A549 (cell line): ENCODE results near the gene BGN.

ENCODE experiments used
- EHMT2 ChIP-seq: fragments of 200-600 bp; sonication (generic); IDR thresholded peaks from 2 replicates; pipeline ENCODE4 v1.6.1; 2016; ENCODE audit warnings: antibody characterized with exemption, low read depth, mild to moderate bottlenecking, moderate library complexity
- ELK1 ChIP-seq: fragments of 150-350 bp; IDR thresholded peaks from 2 replicates; pipeline ENCODE4 v1.6.1; 2014; ENCODE audit warnings: low read depth, mild to moderate bottlenecking, low read length
- KDM5A ChIP-seq: fragments of 200-600 bp; sonication (generic); IDR thresholded peaks from 2 replicates; pipeline ENCODE4 v1.6.1; 2016; ENCODE audit warnings: antibody characterized with exemption, mild to moderate bottlenecking
- MAFK ChIP-seq: fragments of 450-650 bp; IDR thresholded peaks from 2 replicates; pipeline ENCODE4 v1.6.1; 2014; ENCODE audit not compliant: partially characterized antibody
- NFE2L2 ChIP-seq: fragments of 150-350 bp; conservative IDR thresholded peaks from 2 replicates; pipeline ENCODE4 v1.6.1; 2014; ENCODE audit warnings: low read length
- POLR2A ChIP-seq: IDR thresholded peaks from 2 replicates; pipeline ENCODE4 v1.6.1; 2012; ENCODE audit warnings: mild to moderate bottlenecking, low read length
- ZSCAN20 ChIP-seq: fragments of 250-450 bp; sonication (Bioruptor Pico); IDR thresholded peaks from 2 replicates; pipeline ENCODE4 v1.8.0; 2022; ENCODE audit warnings: mild to moderate bottlenecking, moderate library complexity
- TF ChIP-seq, protein P1 (sequence below): fragments of >200 bp; sonication (Bioruptor Twin); formaldehyde crosslinking; IDR thresholded peaks from 3 replicates; pipeline ENCODE4 v1.5.1; 2016

GRCh38 chrX:153482376-153483015 lies 12.3 kb upstream of the BGN start:
- TF ChIP-seq, protein P1, sequence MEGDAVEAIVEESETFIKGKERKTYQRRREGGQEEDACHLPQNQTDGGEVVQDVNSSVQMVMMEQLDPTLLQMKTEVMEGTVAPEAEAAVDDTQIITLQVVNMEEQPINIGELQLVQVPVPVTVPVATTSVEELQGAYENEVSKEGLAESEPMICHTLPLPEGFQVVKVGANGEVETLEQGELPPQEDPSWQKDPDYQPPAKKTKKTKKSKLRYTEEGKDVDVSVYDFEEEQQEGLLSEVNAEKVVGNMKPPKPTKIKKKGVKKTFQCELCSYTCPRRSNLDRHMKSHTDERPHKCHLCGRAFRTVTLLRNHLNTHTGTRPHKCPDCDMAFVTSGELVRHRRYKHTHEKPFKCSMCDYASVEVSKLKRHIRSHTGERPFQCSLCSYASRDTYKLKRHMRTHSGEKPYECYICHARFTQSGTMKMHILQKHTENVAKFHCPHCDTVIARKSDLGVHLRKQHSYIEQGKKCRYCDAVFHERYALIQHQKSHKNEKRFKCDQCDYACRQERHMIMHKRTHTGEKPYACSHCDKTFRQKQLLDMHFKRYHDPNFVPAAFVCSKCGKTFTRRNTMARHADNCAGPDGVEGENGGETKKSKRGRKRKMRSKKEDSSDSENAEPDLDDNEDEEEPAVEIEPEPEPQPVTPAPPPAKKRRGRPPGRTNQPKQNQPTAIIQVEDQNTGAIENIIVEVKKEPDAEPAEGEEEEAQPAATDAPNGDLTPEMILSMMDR, result no peak
- TF ChIP-seq EHMT2, result no peak
- no peak for TF ChIP-seq ELK1
- TF ChIP-seq POLR2A, result no peak
- no peak for TF ChIP-seq KDM5A
- TF ChIP-seq MAFK, result no peak
- no peak for TF ChIP-seq NFE2L2
- no peak for TF ChIP-seq ZSCAN20 (CRISPR knock-in tag)
